ENCODE measurements around the gene OSBPL1A. TPM values are rescaled to one million over a fixed set of nuclear protein-coding genes. Genes with fewer than 3 reads are reported as not detected.
A peak's percentile ranks its signal among the peaks of the same experiment; 100 is the strongest.

The OSBPL1A gene
- total RNA-seq, 2 donors from 2014 or later = 20.7 to 33.0 TPM

GRCh38 chr18:24121625-24122024 lies 276.0 kb downstream of the OSBPL1A start:
- TF ChIP-seq CTCF (IDR thresholded peaks at IDR 0.05) = no peak
- H3K4me3 ChIP-seq = no peak overlapping the region
- no peak for DNase-seq
- no peaks in the 10 kb centered on the region for H3K9me3 ChIP-seq
- no peaks in the 10 kb centered on the region for H3K36me3 ChIP-seq
- no peaks in the 10 kb centered on the region for H3K27me3 ChIP-seq
- intact Hi-C loops (cut with DNase I) = no loop called here
- no peak overlapping the region for H3K9ac ChIP-seq (ENCODE audit: low read depth in 2 of 2, low read length in 2 of 2)
- no peak overlapping the region for H3K27ac ChIP-seq
- no peaks in the 10 kb centered on the region for H3K4me1 ChIP-seq

GRCh38 chr18:24120676-24121075 lies 276.9 kb downstream of the OSBPL1A start:
- Histone ChIP-seq H3K9ac (ENCODE audit: low read depth in 2 of 2, low read length in 2 of 2) (no peak overlapping the region), H3K36me3 (no peaks in the 10 kb centered on the region)
- TF ChIP-seq CTCF (IDR thresholded peaks at IDR 0.05) = no peak

GRCh38 chr18:24118750-24119577 lies 278.7 kb downstream of the OSBPL1A start:
- Histone ChIP-seq H3K36me3 (no peaks in the 10 kb centered on the region), H3K9ac (ENCODE audit: low read depth in 2 of 2, low read length in 2 of 2) (no peak overlapping the region), H3K9me3 (no peaks in the 10 kb centered on the region), H3K4me3 (no peak overlapping the region), H3K27ac (no peak overlapping the region), H3K4me1 (no peaks in the 10 kb centered on the region), H3K27me3 (no peaks in the 10 kb centered on the region)
- peak; percentile 77 for DNase-seq
- peak; percentile 92 for TF ChIP-seq CTCF (IDR thresholded peaks at IDR 0.05)
- intact Hi-C loops (cut with DNase I) = loop anchor here (5.0 to 10.0 kb wide), 4 partner anchors 154 to 497 kb away; no protein-coding TSS in a partner anchor

More at GRCh38 chr18:24120676-24121075, 276.9 kb downstream of the OSBPL1A start:
- no peak for DNase-seq
- Histone ChIP-seq H3K9me3 (no peaks in the 10 kb centered on the region), H3K4me1 (no peaks in the 10 kb centered on the region), H3K4me3 (no peak overlapping the region), H3K27ac (no peak overlapping the region), H3K27me3 (no peaks in the 10 kb centered on the region)
- intact Hi-C loops (cut with DNase I) = no loop called here

GRCh38 chr18:24115628-24116027 lies 282.0 kb downstream of the OSBPL1A start:
- DNase-seq = no peak
- no peak for TF ChIP-seq CTCF (IDR thresholded peaks at IDR 0.05)
- intact Hi-C loops (cut with DNase I) = loop anchor here (5.0 to 10.0 kb wide), 4 partner anchors 151 to 493 kb away; no protein-coding TSS in a partner anchor
- H3K9ac ChIP-seq (ENCODE audit: low read depth in 2 of 2, low read length in 2 of 2) = no peak overlapping the region
- no peak overlapping the region for H3K27ac ChIP-seq
- H3K4me1 ChIP-seq = no peaks in the 10 kb centered on the region
- H3K36me3 ChIP-seq = no peaks in the 10 kb centered on the region
- H3K9me3 ChIP-seq = no peaks in the 10 kb centered on the region
- no peak overlapping the region for H3K4me3 ChIP-seq
- no peaks in the 10 kb centered on the region for H3K27me3 ChIP-seq

- Histone ChIP-seq H3K4me3 (no peak overlapping the region), H3K9me3 (no peaks in the 10 kb centered on the region), H3K27ac (no peak overlapping the region), H3K4me1 (no peaks in the 10 kb centered on the region), H3K27me3 (no peaks in the 10 kb centered on the region), H3K9ac (ENCODE audit: low read depth in 2 of 2, low read length in 2 of 2) (no peak overlapping the region), H3K36me3 (no peaks in the 10 kb centered on the region)
- intact Hi-C loops (cut with DNase I) = loop anchor here (5.0 to 10.0 kb wide), 4 partner anchors 150 to 493 kb away; no protein-coding TSS in a partner anchor
- no peak for TF ChIP-seq CTCF (IDR thresholded peaks at IDR 0.05)
- no peak for DNase-seq
These were observed 282.6 kb downstream of the OSBPL1A start for GRCh38 chr18:24114924-24115549.

All from colonic mucosa (tissue), 4 donors.